ENCODE results near the gene EPHX1.

DNA sequence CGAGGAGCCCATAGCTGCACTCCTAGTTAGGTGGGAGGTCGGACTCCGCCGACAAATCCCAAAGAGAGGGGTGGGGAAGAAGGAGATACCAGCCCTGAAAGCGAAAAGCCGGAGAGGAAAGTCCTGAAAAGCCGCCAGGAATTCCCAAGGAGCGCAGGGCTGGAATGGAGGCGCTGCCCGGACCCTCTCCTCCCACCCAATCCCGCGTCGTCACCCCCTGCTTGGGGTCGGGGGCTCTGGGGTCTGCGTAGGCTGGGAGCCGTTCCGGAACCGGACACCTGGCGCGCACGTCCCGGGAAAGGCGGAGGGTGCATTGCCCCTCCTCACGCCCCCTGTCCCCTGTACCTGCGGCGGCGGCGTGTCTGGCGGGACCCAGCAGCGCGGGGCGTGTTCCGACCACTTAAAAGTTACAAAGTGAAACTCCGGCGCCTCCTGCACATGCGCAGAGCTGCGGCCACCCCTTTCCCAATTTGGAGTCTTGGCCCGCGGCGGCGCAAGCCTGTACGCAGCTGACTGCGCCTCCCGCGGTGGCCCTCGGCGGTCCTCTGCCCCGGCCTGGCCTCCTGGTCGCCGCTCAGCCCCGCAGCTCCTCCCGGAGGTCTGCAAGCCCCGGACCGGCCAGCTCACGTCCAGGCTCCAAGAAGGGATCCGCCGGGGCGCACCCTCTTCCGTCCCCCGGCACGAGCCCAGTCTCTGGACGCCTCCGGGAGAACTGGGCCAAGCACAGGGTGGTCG, 72.2 kb downstream of the EPHX1 start, which contains the start of gene TMEM63A:
- TF ChIP-seq EP300 (IDR thresholded peaks at IDR 0.05), result no peak
- peak; percentile 20 to 58 (median 58) for TF ChIP-seq CTCF (IDR thresholded peaks at IDR 0.05)
- TF ChIP-seq POLR2A (IDR thresholded peaks at IDR 0.05), result peak; percentile 41

Data from ovary (tissue), 3 donors.